ENCODE measurements around the gene SNX9. TPM values are rescaled to one million over a fixed set of nuclear protein-coding genes. Genes with fewer than 3 reads are reported as not detected.

SNX9 gene
- polyA plus RNA-seq, 1 donor from 2014 or later: 7.0 TPM

DNA sequence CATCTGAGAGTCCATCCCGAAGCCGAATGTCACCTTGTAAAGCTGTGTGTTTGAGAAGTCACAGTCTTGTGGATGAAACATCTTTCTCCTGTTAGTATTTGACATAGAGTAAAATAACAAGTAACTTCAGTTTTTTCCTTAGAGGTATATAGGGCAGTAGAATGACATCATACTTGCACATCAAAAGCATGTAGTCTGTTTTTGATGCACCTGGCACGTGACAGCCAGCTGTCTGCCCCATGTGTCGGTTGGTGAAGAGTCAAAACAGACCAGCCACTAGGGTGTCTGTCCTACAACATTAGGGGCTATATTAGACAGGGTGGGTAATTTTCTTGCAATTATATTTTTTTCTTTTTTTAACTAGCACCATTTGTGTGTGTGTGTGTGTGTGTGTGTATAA, 70.2 kb downstream of the SNX9 start:
- TF ChIP-seq EZH2 (IDR thresholded peaks at IDR 0.05; ENCODE audit: borderline replicate concordance, insufficient read depth, low read length, poor library complexity, severe bottlenecking): no peak
- H3K9me3 ChIP-seq (ENCODE audit: low read length): no peaks in the 10 kb centered on the region
- H3K4me2 ChIP-seq (ENCODE audit: low read length): no peak overlapping the region
- H3K4me3 ChIP-seq (ENCODE audit: low read length): no peak overlapping the region
- peaks cover 6% of the 10 kb centered on the region for H3K36me3 ChIP-seq (ENCODE audit: insufficient read depth, low read length)
- no peaks in the 10 kb centered on the region for H4K20me1 ChIP-seq (ENCODE audit: insufficient read depth)
- H3F3A ChIP-seq (ENCODE audit: insufficient read depth, low read length, poor library complexity, severe bottlenecking): no peaks in the 10 kb centered on the region
- no peaks in the 10 kb centered on the region for H3K79me2 ChIP-seq (replicated peaks; ENCODE audit: insufficient read depth, low read length)
- H3K9ac ChIP-seq (ENCODE audit: low read length): no peak overlapping the region
- H3K9me2 ChIP-seq (ENCODE audit: insufficient read depth, low read length): no peaks in the 10 kb centered on the region
- no peaks in the 10 kb centered on the region for H3K27me3 ChIP-seq (ENCODE audit: insufficient read depth, low read depth, low read length)
- H3K27ac ChIP-seq (ENCODE audit: low read length): no peak overlapping the region
- no peak overlapping the region for H2AFZ ChIP-seq (ENCODE audit: low read depth, low read length)

- H4K20me1 ChIP-seq (ENCODE audit: insufficient read depth): no peaks in the 10 kb centered on the region
- no peaks in the 10 kb centered on the region for H3F3A ChIP-seq (ENCODE audit: insufficient read depth, low read length, poor library complexity, severe bottlenecking)
- no peak overlapping the region for H3K4me3 ChIP-seq (ENCODE audit: low read length)
- peaks cover 6% of the 10 kb centered on the region for H3K36me3 ChIP-seq (ENCODE audit: insufficient read depth, low read length)
- no peak overlapping the region for H2AFZ ChIP-seq (ENCODE audit: low read depth, low read length)
- no peak overlapping the region for H3K9ac ChIP-seq (ENCODE audit: low read length)
- no peak overlapping the region for H3K4me2 ChIP-seq (ENCODE audit: low read length)
- no peaks in the 10 kb centered on the region for H3K9me2 ChIP-seq (ENCODE audit: insufficient read depth, low read length)
- H3K9me3 ChIP-seq (ENCODE audit: low read length): no peaks in the 10 kb centered on the region
- no peak for TF ChIP-seq MXI1 (conservative IDR thresholded peaks at IDR 0.05; ENCODE audit: poor library complexity, severe bottlenecking)
- no peaks in the 10 kb centered on the region for H3K27me3 ChIP-seq (ENCODE audit: insufficient read depth, low read depth, low read length)
- H3K79me2 ChIP-seq (replicated peaks; ENCODE audit: insufficient read depth, low read length): no peaks in the 10 kb centered on the region
- H3K27ac ChIP-seq (ENCODE audit: low read length): no peak overlapping the region
Measured at GRCh38 chr6:157895585-157895984, 72.5 kb downstream of the SNX9 start.

DNA sequence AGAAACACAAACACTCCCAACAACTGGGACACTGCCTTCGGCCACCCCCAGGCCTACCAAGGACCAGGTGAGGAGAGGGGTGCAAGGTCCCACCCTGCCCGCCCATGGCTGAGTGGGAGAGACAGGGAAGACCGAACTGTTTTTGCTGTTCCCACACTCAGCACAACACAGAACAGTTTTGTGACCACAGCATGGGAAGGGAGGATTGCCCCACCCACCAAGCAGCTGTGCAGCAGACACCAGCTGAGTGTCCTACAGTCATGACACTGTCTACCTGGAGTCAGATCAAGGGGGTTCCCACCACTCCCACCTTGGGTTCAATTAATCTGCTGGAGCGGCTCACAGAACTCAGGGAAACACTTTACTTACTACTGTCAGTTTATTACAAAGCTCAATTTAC, 73.9 kb downstream of the SNX9 start:
- no peak overlapping the region for H3K4me3 ChIP-seq (ENCODE audit: low read length)
- TF ChIP-seq RAD21 (conservative IDR thresholded peaks at IDR 0.05) (no peak), TAF1 (IDR thresholded peaks at IDR 0.05; ENCODE audit: low read depth) (no peak), MXI1 (conservative IDR thresholded peaks at IDR 0.05; ENCODE audit: poor library complexity, severe bottlenecking) (no peak), EZH2 (IDR thresholded peaks at IDR 0.05; ENCODE audit: borderline replicate concordance, insufficient read depth, low read length, poor library complexity, severe bottlenecking) (no peak), SMC3 (conservative IDR thresholded peaks at IDR 0.05; ENCODE audit: poor library complexity) (no peak), EP300 (conservative IDR thresholded peaks at IDR 0.05; ENCODE audit: poor library complexity, severe bottlenecking) (no peak), CTCF (IDR thresholded peaks at IDR 0.05; ENCODE audit: poor library complexity, severe bottlenecking) (no peak), POLR2AphosphoS5 (IDR thresholded peaks at IDR 0.05) (no peak)
- TF ChIP-seq, protein P1, sequence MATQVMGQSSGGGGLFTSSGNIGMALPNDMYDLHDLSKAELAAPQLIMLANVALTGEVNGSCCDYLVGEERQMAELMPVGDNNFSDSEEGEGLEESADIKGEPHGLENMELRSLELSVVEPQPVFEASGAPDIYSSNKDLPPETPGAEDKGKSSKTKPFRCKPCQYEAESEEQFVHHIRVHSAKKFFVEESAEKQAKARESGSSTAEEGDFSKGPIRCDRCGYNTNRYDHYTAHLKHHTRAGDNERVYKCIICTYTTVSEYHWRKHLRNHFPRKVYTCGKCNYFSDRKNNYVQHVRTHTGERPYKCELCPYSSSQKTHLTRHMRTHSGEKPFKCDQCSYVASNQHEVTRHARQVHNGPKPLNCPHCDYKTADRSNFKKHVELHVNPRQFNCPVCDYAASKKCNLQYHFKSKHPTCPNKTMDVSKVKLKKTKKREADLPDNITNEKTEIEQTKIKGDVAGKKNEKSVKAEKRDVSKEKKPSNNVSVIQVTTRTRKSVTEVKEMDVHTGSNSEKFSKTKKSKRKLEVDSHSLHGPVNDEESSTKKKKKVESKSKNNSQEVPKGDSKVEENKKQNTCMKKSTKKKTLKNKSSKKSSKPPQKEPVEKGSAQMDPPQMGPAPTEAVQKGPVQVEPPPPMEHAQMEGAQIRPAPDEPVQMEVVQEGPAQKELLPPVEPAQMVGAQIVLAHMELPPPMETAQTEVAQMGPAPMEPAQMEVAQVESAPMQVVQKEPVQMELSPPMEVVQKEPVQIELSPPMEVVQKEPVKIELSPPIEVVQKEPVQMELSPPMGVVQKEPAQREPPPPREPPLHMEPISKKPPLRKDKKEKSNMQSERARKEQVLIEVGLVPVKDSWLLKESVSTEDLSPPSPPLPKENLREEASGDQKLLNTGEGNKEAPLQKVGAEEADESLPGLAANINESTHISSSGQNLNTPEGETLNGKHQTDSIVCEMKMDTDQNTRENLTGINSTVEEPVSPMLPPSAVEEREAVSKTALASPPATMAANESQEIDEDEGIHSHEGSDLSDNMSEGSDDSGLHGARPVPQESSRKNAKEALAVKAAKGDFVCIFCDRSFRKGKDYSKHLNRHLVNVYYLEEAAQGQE (IDR thresholded peaks at IDR 0.05; ENCODE audit: borderline replicate concordance): no peak

More for the DNA sequence above, 73.9 kb downstream of the SNX9 start:
- no peaks in the 10 kb centered on the region for H3K79me2 ChIP-seq (replicated peaks; ENCODE audit: insufficient read depth, low read length)
- H3K9me3 ChIP-seq (ENCODE audit: low read length): no peaks in the 10 kb centered on the region
- H3K9me2 ChIP-seq (ENCODE audit: insufficient read depth, low read length): no peaks in the 10 kb centered on the region
- no peaks in the 10 kb centered on the region for H4K20me1 ChIP-seq (ENCODE audit: insufficient read depth)
- no peak overlapping the region for H3K4me2 ChIP-seq (ENCODE audit: low read length)
- H3K9ac ChIP-seq (ENCODE audit: low read length): no peak overlapping the region
- no peak overlapping the region for H3K27ac ChIP-seq (ENCODE audit: low read length)
- H3K36me3 ChIP-seq (ENCODE audit: insufficient read depth, low read length): peaks cover 6% of the 10 kb centered on the region
- H3K27me3 ChIP-seq (ENCODE audit: insufficient read depth, low read depth, low read length): no peaks in the 10 kb centered on the region
- H2AFZ ChIP-seq (ENCODE audit: low read depth, low read length): no peak overlapping the region
- no peaks in the 10 kb centered on the region for H3F3A ChIP-seq (ENCODE audit: insufficient read depth, low read length, poor library complexity, severe bottlenecking)

Data from neural cell (in vitro differentiated cells).